ENCODE results near the gene TTLL10. TPM values are rescaled to one million over a fixed set of nuclear protein-coding genes. Genes with fewer than 3 reads are reported as not detected.

TTLL10 gene
- polyA plus RNA-seq, 1 donor = 0.64 TPM

GRCh38 chr1:1226566-1227362, 53.1 kb downstream of the TTLL10 start:
- Histone ChIP-seq H3K9me3 (ENCODE audit: control insufficient read depth, low read depth, low read length) (peaks cover 3% of the 10 kb centered on the region), H3K27ac (ENCODE audit: low read length) (no peak overlapping the region), H3K36me3 (ENCODE audit: control insufficient read depth, insufficient read depth, low read length) (peaks cover 71% of the 10 kb centered on the region), H3K4me3 (ENCODE audit: low read length) (no peak overlapping the region), H3K4me1 (ENCODE audit: control insufficient read depth, insufficient read depth, low read length) (peaks cover 8% of the 10 kb centered on the region), H3K27me3 (ENCODE audit: control insufficient read depth, insufficient read depth, low read length) (no peaks in the 10 kb centered on the region)
- no peak for DNase-seq
- no CpG with 5 or more reads among the region's 44 CpGs for WGBS (ENCODE audit: insufficient coverage, low lambda C conversion rate)

GRCh38 chr1:1227386-1227785, 53.7 kb downstream of the TTLL10 start:
- WGBS (ENCODE audit: insufficient coverage, low lambda C conversion rate) = no CpG with 5 or more reads among the region's 25 CpGs
- Histone ChIP-seq H3K4me1 (ENCODE audit: control insufficient read depth, insufficient read depth, low read length) (peaks cover 8% of the 10 kb centered on the region), H3K36me3 (ENCODE audit: control insufficient read depth, insufficient read depth, low read length) (peaks cover 66% of the 10 kb centered on the region), H3K9me3 (ENCODE audit: control insufficient read depth, low read depth, low read length) (peaks cover 3% of the 10 kb centered on the region), H3K27ac (ENCODE audit: low read length) (no peak overlapping the region), H3K4me3 (ENCODE audit: low read length) (no peak overlapping the region), H3K27me3 (ENCODE audit: control insufficient read depth, insufficient read depth, low read length) (no peaks in the 10 kb centered on the region)
- no peak for DNase-seq

- H3K27me3 ChIP-seq (ENCODE audit: control insufficient read depth, insufficient read depth, low read length) = no peaks in the 10 kb centered on the region
- DNase-seq = no peak
- H3K4me1 ChIP-seq (ENCODE audit: control insufficient read depth, insufficient read depth, low read length) = peaks cover 11% of the 10 kb centered on the region
- no peak overlapping the region for H3K4me3 ChIP-seq (ENCODE audit: low read length)
- peaks cover 11% of the 10 kb centered on the region for H3K9me3 ChIP-seq (ENCODE audit: control insufficient read depth, low read depth, low read length)
- peaks cover 58% of the 10 kb centered on the region for H3K36me3 ChIP-seq (ENCODE audit: control insufficient read depth, insufficient read depth, low read length)
- no peak overlapping the region for H3K27ac ChIP-seq (ENCODE audit: low read length)
- no CpG with 5 or more reads among the region's 30 CpGs for WGBS (ENCODE audit: insufficient coverage, low lambda C conversion rate)
Observed at GRCh38 chr1:1228187-1228586, 54.5 kb downstream of the TTLL10 start.

- H3K27ac ChIP-seq (ENCODE audit: low read length) = no peak overlapping the region
- H3K9me3 ChIP-seq (ENCODE audit: control insufficient read depth, low read depth, low read length) = peaks cover 17% of the 10 kb centered on the region
- H3K4me1 ChIP-seq (ENCODE audit: control insufficient read depth, insufficient read depth, low read length) = peaks cover 13% of the 10 kb centered on the region
- no CpG with 5 or more reads among the region's 28 CpGs for WGBS (ENCODE audit: insufficient coverage, low lambda C conversion rate)
- no peak overlapping the region for H3K4me3 ChIP-seq (ENCODE audit: low read length)
- H3K36me3 ChIP-seq (ENCODE audit: control insufficient read depth, insufficient read depth, low read length) = peaks cover 55% of the 10 kb centered on the region
- H3K27me3 ChIP-seq (ENCODE audit: control insufficient read depth, insufficient read depth, low read length) = no peaks in the 10 kb centered on the region
- no peak for DNase-seq
Observed at GRCh38 chr1:1228596-1229321, 55.1 kb downstream of the TTLL10 start.

DNA sequence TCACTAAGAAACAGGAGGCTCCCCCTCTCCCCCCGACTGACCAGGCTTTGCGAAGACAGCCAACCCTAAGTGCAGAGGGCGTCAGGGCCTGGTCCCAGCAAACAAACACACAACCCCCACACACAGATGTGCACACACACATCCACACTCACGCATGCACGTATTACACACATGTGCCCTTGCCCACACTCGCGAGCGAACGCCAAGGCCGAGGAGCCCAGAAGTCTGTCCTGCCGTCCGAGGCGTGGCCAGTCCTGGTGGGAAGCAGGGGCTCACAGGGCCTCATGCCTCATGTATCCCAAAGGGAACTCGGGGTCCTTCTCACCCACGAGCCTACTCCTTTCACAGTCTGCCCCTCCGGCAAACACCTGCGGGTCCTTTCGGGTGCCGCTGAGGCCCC, 56.1 kb downstream of the TTLL10 start:
- no peaks in the 10 kb centered on the region for H3K27me3 ChIP-seq (ENCODE audit: control insufficient read depth, insufficient read depth, low read length)
- H3K4me3 ChIP-seq (ENCODE audit: low read length) = no peak overlapping the region
- peaks cover 17% of the 10 kb centered on the region for H3K9me3 ChIP-seq (ENCODE audit: control insufficient read depth, low read depth, low read length)
- no CpG with 5 or more reads among the region's 19 CpGs for WGBS (ENCODE audit: insufficient coverage, low lambda C conversion rate)
- H3K27ac ChIP-seq (ENCODE audit: low read length) = no peak overlapping the region
- H3K4me1 ChIP-seq (ENCODE audit: control insufficient read depth, insufficient read depth, low read length) = peaks cover 16% of the 10 kb centered on the region
- no peak for DNase-seq
- H3K36me3 ChIP-seq (ENCODE audit: control insufficient read depth, insufficient read depth, low read length) = peaks cover 56% of the 10 kb centered on the region

DNA sequence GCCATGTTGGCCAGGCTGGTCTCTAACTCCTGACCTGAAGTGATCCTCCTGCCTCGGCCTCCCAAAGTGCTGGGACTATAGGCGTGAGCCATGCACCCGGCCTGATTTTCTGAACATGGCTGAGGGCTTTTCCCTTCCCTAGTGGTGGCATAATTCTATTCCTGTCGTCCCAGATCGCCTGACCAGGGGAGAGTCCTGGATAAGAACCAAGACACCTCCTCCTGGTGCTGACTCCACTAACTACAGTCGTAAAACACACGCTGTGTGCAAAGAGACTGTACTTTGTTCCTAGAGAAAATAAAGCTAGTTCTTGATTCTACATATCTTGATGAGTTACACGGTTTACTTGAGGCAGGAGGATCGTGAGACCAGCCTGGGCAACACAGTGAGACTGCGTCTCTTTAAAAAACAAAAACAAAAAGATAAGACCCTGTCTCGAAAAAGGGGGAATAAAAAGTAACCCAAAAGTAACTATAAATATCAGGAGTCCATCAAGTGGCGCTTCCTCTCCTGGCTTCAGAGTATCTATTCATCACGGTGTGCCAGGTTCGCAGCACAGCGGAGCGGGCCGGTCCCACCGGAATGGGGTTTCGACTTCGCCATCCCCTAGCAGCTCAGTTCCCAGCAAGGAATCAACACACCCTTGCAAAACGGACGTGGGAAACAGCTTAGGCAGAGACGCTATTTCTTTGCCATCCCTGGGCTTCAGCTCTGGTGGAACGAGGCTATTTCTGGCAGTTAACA, 57.1 kb downstream of the TTLL10 start:
- no peaks in the 10 kb centered on the region for H3K27me3 ChIP-seq (ENCODE audit: control insufficient read depth, insufficient read depth, low read length)
- H3K36me3 ChIP-seq (ENCODE audit: control insufficient read depth, insufficient read depth, low read length) = peaks cover 47% of the 10 kb centered on the region
- peaks cover 17% of the 10 kb centered on the region for H3K9me3 ChIP-seq (ENCODE audit: control insufficient read depth, low read depth, low read length)
- peak overlapping the region; percentile 72 for H3K4me3 ChIP-seq (ENCODE audit: low read length)
- H3K27ac ChIP-seq (ENCODE audit: low read length) = peak overlapping the region; percentile 90
- peaks cover 16% of the 10 kb centered on the region for H3K4me1 ChIP-seq (ENCODE audit: control insufficient read depth, insufficient read depth, low read length)
- no CpG with 5 or more reads among the region's 24 CpGs for WGBS (ENCODE audit: insufficient coverage, low lambda C conversion rate)
- DNase-seq = peak; percentile 87 to 91

DNA sequence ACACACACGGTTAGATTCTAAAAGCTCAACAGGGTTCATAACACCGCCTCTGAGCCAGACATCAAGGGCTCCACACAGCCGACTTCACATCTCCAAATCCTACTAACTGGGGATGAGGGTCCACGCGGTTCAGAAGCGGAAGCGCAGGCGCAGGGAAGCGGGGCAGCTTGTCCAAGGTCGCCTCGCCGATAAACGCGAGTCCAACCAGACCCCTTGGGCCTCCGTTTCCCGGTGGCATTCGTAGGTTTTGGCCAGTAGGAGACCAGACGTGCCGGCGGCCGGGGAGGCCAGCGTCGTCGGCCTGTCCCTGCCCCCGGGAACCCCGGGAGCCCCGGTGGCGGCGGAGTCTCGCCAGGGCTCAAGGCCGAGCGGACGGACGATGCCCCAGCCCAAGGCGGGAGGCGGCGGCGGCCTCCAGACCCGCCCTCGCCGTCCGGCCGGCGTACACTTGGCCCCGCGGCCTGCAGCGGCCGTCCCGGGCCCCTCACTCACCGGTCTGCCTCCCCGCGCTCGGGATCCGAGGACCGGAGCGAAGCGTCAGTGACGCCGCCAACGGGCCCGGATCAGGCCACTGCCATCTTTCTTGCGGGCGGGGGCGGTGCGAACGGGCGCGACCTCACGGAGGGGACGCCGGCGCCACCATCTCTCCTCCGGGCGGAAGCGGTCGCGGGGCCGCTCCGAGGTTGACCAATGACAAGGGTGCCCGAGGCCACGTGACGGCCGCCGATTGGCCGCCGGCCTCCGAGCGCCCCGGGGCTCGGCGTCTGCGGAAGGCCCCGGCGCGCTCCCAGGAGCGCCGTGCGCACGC, 57.9 kb downstream of the TTLL10 start, which contains the start of gene SDF4:
SDF4 (minus strand) TSS at position 602 of the 808 bp plus-strand sequence. CDS start 3,229 bp downstream, outside the sequence.
- DNase-seq = peak; percentile 97 to 99

DNA sequence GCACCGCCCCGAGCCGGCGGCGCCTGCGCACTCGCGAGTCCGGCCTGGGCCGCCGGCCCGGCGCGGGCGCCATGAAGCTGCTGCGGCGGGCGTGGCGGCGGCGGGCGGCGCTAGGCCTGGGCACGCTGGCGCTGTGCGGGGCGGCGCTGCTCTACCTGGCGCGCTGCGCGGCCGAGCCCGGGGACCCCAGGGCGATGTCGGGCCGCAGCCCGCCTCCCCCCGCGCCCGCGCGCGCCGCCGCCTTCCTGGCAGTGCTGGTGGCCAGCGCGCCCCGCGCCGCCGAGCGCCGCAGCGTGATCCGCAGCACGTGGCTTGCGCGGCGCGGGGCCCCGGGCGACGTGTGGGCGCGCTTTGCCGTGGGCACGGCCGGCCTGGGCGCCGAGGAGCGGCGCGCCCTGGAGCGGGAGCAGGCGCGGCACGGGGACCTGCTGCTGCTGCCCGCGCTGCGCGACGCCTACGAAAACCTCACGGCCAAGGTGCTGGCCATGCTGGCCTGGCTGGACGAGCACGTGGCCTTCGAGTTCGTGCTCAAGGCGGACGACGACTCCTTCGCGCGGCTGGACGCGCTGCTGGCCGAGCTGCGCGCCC, 58.6 kb downstream of the TTLL10 start, which contains the start of gene B3GALT6:
B3GALT6 (plus strand) TSS at position 30 of the 588 bp plus-strand sequence; CDS start at position 72, 42 bp downstream.
- H3K36me3 ChIP-seq (ENCODE audit: control insufficient read depth, insufficient read depth, low read length) = peaks cover 35% of the 10 kb centered on the region
- H3K27ac ChIP-seq (ENCODE audit: low read length) = peak within 1 kb of the TSS; percentile 90
- H3K4me3 ChIP-seq (ENCODE audit: low read length) = peak within 1 kb of the TSS; percentile 72
- whole genome bisulfite sequencing (ENCODE audit: insufficient coverage, low lambda C conversion rate) = no CpG with 5 or more reads among the region's 100 CpGs
- peaks cover 30% of the 10 kb centered on the region for H3K4me1 ChIP-seq (ENCODE audit: control insufficient read depth, insufficient read depth, low read length)
- peak in 1 of 2 donors; percentile 80 for DNase-seq
- peaks cover 18% of the 10 kb centered on the region for H3K9me3 ChIP-seq (ENCODE audit: control insufficient read depth, low read depth, low read length)
- H3K27me3 ChIP-seq (ENCODE audit: control insufficient read depth, insufficient read depth, low read length) = peaks cover 3% of the 10 kb centered on the region

More for the DNA sequence above, 57.9 kb downstream of the TTLL10 start, which contains the start of gene SDF4:
- Histone ChIP-seq H3K27me3 (ENCODE audit: control insufficient read depth, insufficient read depth, low read length) (no peaks in the 10 kb centered on the region), H3K36me3 (ENCODE audit: control insufficient read depth, insufficient read depth, low read length) (peaks cover 39% of the 10 kb centered on the region), H3K4me3 (ENCODE audit: low read length) (peak within 1 kb of the TSS; percentile 72), H3K9me3 (ENCODE audit: control insufficient read depth, low read depth, low read length) (peaks cover 17% of the 10 kb centered on the region), H3K27ac (ENCODE audit: low read length) (peak within 1 kb of the TSS; percentile 90), H3K4me1 (ENCODE audit: control insufficient read depth, insufficient read depth, low read length) (peaks cover 23% of the 10 kb centered on the region)
- WGBS (ENCODE audit: insufficient coverage, low lambda C conversion rate) = no CpG with 5 or more reads among the region's 99 CpGs

- no CpG with 5 or more reads among the region's 98 CpGs for WGBS (ENCODE audit: insufficient coverage, low lambda C conversion rate)
Observed at GRCh38 chr1:1232796-1233566, 59.3 kb downstream of the TTLL10 start.

More at GRCh38 chr1:1232796-1233566, 59.3 kb downstream of the TTLL10 start:
- Histone ChIP-seq H3K36me3 (ENCODE audit: control insufficient read depth, insufficient read depth, low read length) (peaks cover 28% of the 10 kb centered on the region), H3K4me3 (ENCODE audit: low read length) (no peak overlapping the region), H3K4me1 (ENCODE audit: control insufficient read depth, insufficient read depth, low read length) (peaks cover 37% of the 10 kb centered on the region), H3K9me3 (ENCODE audit: control insufficient read depth, low read depth, low read length) (peaks cover 22% of the 10 kb centered on the region), H3K27me3 (ENCODE audit: control insufficient read depth, insufficient read depth, low read length) (peaks cover 8% of the 10 kb centered on the region), H3K27ac (ENCODE audit: low read length) (no peak overlapping the region)
- DNase-seq = no peak

All from large intestine (tissue), 3 donors.